Calu3 (cell line): ENCODE data around the gene SEMA6D. TPM values are rescaled to one million over a fixed set of nuclear protein-coding genes. Genes with fewer than 3 reads are reported as not detected.

Experiments
- BruUV-seq: library from RNA; stranded (reverse); fragments of 400-500 nt; replicated peaks from 2 replicates; lab custom pipeline; 2021; lab: Mats Ljungman, UMichigan
- CTCF ChIA-PET: fragments of 300-600 bp; sonication (Branson Sonifier 250); formaldehyde crosslinking; loops from one replicate; lab custom pipeline; 2022; ENCODE audit warnings: antibody characterized with exemption; lab: Charles Lee
- DNase-seq: peaks from one replicate; pipeline ENCODE4 v3.0.0; 2022
- H3K27ac Mint-ChIP-seq: one replicate; pipeline ENCODE4 v1.8.0; 2022; ENCODE audit warnings: mixed read lengths; ENCODE audit not compliant: unreplicated experiment
- H3K27me3 Mint-ChIP-seq: one replicate; pipeline ENCODE4 v1.8.0; 2022; ENCODE audit warnings: mixed read lengths; ENCODE audit not compliant: unreplicated experiment
- H3K36me3 Mint-ChIP-seq: one replicate; pipeline ENCODE4 v1.8.0; 2022; ENCODE audit warnings: mild to moderate bottlenecking, moderate library complexity, mixed read lengths; ENCODE audit not compliant: insufficient read depth, unreplicated experiment
- H3K4me1 Mint-ChIP-seq: one replicate; pipeline ENCODE4 v1.8.0; 2022; ENCODE audit warnings: mild to moderate bottlenecking, low read depth, mixed read lengths; ENCODE audit not compliant: unreplicated experiment
- H3K4me3 Mint-ChIP-seq: one replicate; pipeline ENCODE4 v1.8.0; 2022; ENCODE audit warnings: mild to moderate bottlenecking, low read depth, moderate library complexity, mixed read lengths; ENCODE audit not compliant: unreplicated experiment
- H3K9me3 Mint-ChIP-seq: one replicate; pipeline ENCODE4 v1.8.0; 2022; ENCODE audit warnings: low read depth, mixed read lengths; ENCODE audit not compliant: unreplicated experiment
- CTCF ChIP-seq: fragments of 200-600 bp; IDR thresholded peaks from one replicate; pipeline ENCODE4 v1.8.0; 2022; ENCODE audit warnings: antibody characterized with exemption; ENCODE audit not compliant: unreplicated experiment
- intact Hi-C: fragments of 100-400 bp; cut with micrococcal nuclease; formaldehyde crosslinking; loops from one replicate; pipeline ENCODE4 v1.10.0; 2022; ENCODE audit not compliant: unreplicated experiment
- total RNA-seq: library from RNA; stranded (reverse); gene quantifications from 2 replicates; pipeline ENCODE4 v1.2.3, GENCODE V29; 2022

SEMA6D gene
- total RNA-seq, 1 experiment from 2014 or later, result not detected

- no peak overlapping the region for H3K4me3 Mint-ChIP-seq
- intact Hi-C loops, result no loop called here
- no peak overlapping the region for H3K27ac Mint-ChIP-seq
- BruUV-seq, result no TSS peak
- no peak for DNase-seq
- no peaks in the 10 kb centered on the region for H3K27me3 Mint-ChIP-seq
- no peaks in the 10 kb centered on the region for H3K4me1 Mint-ChIP-seq
- no peak for TF ChIP-seq CTCF
- CTCF ChIA-PET, result no interaction called here
- H3K9me3 Mint-ChIP-seq, result peaks cover 11% of the 10 kb centered on the region
- no peaks in the 10 kb centered on the region for H3K36me3 Mint-ChIP-seq
Observed at GRCh38 chr15:47742742-47743141, 25.4 kb downstream of the SEMA6D start.

DNA sequence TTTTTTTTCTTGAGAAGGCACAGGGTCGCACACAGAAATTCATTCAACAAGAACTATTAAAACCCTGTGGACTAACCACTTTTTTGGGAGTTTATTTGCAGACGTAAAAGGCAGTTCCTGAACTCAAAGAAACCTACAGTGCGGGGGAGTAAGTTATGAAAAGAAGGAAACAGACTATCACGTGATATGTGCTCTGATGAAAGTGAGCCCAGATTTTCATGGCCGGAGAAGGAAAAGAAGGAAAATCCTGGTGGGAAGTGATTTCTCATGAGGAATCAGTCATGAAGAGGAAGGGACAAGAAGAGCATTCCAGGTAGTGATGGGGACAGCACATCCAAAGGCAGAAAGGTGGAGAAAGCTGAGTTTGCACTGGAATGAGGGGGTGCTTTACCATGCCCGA lies 26.1 kb downstream of the SEMA6D start:
- CTCF ChIA-PET, result no interaction called here
- intact Hi-C loops, result no loop called here
- no peak for DNase-seq
- no peaks in the 10 kb centered on the region for H3K36me3 Mint-ChIP-seq
- H3K27ac Mint-ChIP-seq, result no peak overlapping the region
- no TSS peak for BruUV-seq
- H3K4me1 Mint-ChIP-seq, result no peaks in the 10 kb centered on the region
- H3K4me3 Mint-ChIP-seq, result no peak overlapping the region
- no peak for TF ChIP-seq CTCF
- H3K27me3 Mint-ChIP-seq, result no peaks in the 10 kb centered on the region
- peaks cover 11% of the 10 kb centered on the region for H3K9me3 Mint-ChIP-seq

DNA sequence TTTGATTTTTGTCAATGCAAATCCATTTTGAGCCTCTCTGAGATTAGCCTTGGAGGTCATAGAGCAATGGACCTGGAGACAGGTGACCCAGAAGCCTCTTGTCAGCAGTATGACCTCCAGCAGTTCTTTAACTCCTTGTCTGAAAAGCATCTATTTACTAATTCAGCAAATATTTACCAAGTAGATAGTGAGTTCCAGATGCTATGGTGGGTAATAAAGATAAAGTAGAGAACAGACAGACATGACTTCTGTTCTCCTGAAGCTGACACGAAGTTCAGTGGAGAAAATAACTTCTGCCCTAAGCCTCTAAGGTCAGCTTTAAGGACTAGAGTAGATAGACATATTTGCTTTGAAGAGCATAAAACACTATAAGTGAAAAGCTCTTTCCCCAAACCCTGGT lies 26.6 kb downstream of the SEMA6D start:
- DNase-seq, result no peak
- Mint-ChIP-seq H3K36me3 (no peaks in the 10 kb centered on the region), H3K27me3 (no peaks in the 10 kb centered on the region), H3K4me1 (no peaks in the 10 kb centered on the region), H3K4me3 (no peak overlapping the region), H3K9me3 (peaks cover 11% of the 10 kb centered on the region), H3K27ac (no peak overlapping the region)
- no peak for TF ChIP-seq CTCF
- CTCF ChIA-PET, result no interaction called here
- no TSS peak for BruUV-seq
- intact Hi-C loops, result no loop called here

DNA sequence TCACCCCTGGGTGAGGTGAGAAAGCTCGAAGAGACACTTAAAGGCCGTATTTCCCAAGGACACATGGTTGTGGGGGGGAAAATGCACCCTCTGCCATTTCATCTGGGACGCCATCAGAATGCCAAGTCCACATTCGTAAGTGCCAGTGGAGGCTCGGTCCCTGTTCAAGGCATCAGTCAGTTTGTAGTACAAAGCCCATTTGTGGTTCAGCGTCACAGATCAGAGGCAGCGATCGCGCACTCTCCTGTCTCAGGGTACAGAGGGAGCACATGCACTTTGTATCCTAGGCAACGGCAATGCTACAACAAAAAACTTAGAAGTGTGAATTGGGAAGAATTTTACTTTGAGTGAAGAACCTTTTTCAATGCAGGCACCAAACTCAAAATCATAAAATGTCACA lies 27.2 kb downstream of the SEMA6D start:
- no peak overlapping the region for H3K4me3 Mint-ChIP-seq
- DNase-seq, result no peak
- H3K27ac Mint-ChIP-seq, result no peak overlapping the region
- intact Hi-C loops, result no loop called here
- no TSS peak for BruUV-seq
- H3K9me3 Mint-ChIP-seq, result peaks cover 11% of the 10 kb centered on the region
- CTCF ChIA-PET, result no interaction called here
- no peaks in the 10 kb centered on the region for H3K4me1 Mint-ChIP-seq
- H3K36me3 Mint-ChIP-seq, result no peaks in the 10 kb centered on the region
- no peak for TF ChIP-seq CTCF
- no peaks in the 10 kb centered on the region for H3K27me3 Mint-ChIP-seq

- H3K27me3 Mint-ChIP-seq, result no peaks in the 10 kb centered on the region
- H3K4me3 Mint-ChIP-seq, result no peak overlapping the region
- H3K27ac Mint-ChIP-seq, result no peak overlapping the region
- no peak for DNase-seq
- intact Hi-C loops, result no loop called here
- TF ChIP-seq CTCF, result no peak
- no peaks in the 10 kb centered on the region for H3K4me1 Mint-ChIP-seq
- CTCF ChIA-PET, result no interaction called here
- peaks cover 11% of the 10 kb centered on the region for H3K9me3 Mint-ChIP-seq
- H3K36me3 Mint-ChIP-seq, result no peaks in the 10 kb centered on the region
- no TSS peak for BruUV-seq
Observed at GRCh38 chr15:47744973-47745372, 27.7 kb downstream of the SEMA6D start.
